Measurements from ENCODE around the gene NLRP1.

Gene NLRP1

GRCh38 chr17:5511401-5512225 is 72.7 kb downstream of the NLRP1 start:
- no peak for FAIRE-seq

- no peak for FAIRE-seq
Observed at GRCh38 chr17:5510771-5511170, 73.5 kb downstream of the NLRP1 start.

GRCh38 chr17:5509482-5509881 is 74.8 kb downstream of the NLRP1 start:
- no peak for FAIRE-seq

GRCh38 chr17:5508810-5509209 is 75.5 kb downstream of the NLRP1 start:
- FAIRE-seq, result peak; percentile 97

GRCh38 chr17:5506307-5506706 is 78.0 kb downstream of the NLRP1 start:
- no peak for FAIRE-seq

- FAIRE-seq, result no peak
Observed at GRCh38 chr17:5502552-5502951, 81.8 kb downstream of the NLRP1 start.

GRCh38 chr17:5501685-5502084 is 82.6 kb downstream of the NLRP1 start:
- FAIRE-seq, result no peak

GRCh38 chr17:5500589-5501391 is 83.5 kb downstream of the NLRP1 start:
- no peak for FAIRE-seq

- FAIRE-seq, result no peak
Observed at GRCh38 chr17:5500247-5500588, 84.1 kb downstream of the NLRP1 start.

GRCh38 chr17:5499476-5500231 is 84.7 kb downstream of the NLRP1 start:
- FAIRE-seq, result no peak

GRCh38 chr17:5492970-5493369 is 91.3 kb downstream of the NLRP1 start:
- no peak for FAIRE-seq

GRCh38 chr17:5488752-5489151 is 95.6 kb downstream of the NLRP1 start:
- FAIRE-seq, result no peak

GRCh38 chr17:5486206-5487124 is 97.8 kb downstream of the NLRP1 start, which contains the start of gene MIS12:
Gene MIS12, plus strand, starts transcription at chr17:5486566. Its CDS starts 2,297 bp downstream, at chr17:5488863.
- no peak for FAIRE-seq

- no peak for FAIRE-seq
Observed at GRCh38 chr17:5485270-5486205, 98.8 kb downstream of the NLRP1 start, which contains the start of gene DERL2. Gene DERL2, minus strand, starts transcription at chr17:5486178. Its CDS starts 17 bp downstream, at chr17:5486161.

GRCh38 chr17:5481451-5481850 is 102.9 kb downstream of the NLRP1 start:
- peak; percentile 21 for FAIRE-seq

GRCh38 chr17:5480962-5481361 is 103.3 kb downstream of the NLRP1 start:
- no peak for FAIRE-seq

- no peak for FAIRE-seq
Observed at GRCh38 chr17:5478992-5479391, 105.3 kb downstream of the NLRP1 start.

GRCh38 chr17:5473906-5474305 is 110.4 kb downstream of the NLRP1 start:
- FAIRE-seq, result no peak

- FAIRE-seq, result no peak
Observed at GRCh38 chr17:5472511-5472910, 111.8 kb downstream of the NLRP1 start.

- no peak for FAIRE-seq
Observed at GRCh38 chr17:5468075-5468473, 116.2 kb downstream of the NLRP1 start.

GRCh38 chr17:5467416-5467815 is 116.9 kb downstream of the NLRP1 start:
- no peak for FAIRE-seq
